MM.1S (cell line): Measurements from ENCODE around the gene BCAR1.

ENCODE experiments used
- DNase-seq: peaks from one replicate; pipeline ENCODE4 v3.0.0-alpha.2; 2015
- H2AFZ ChIP-seq: fragments of 300-600 bp; sonication (generic); 2 replicates; pipeline ENCODE4 v1.6.0; 2016; ENCODE audit warnings: antibody characterized with exemption, low read length
- H3F3A ChIP-seq: fragments of 300-600 bp; sonication (generic); 2 replicates; pipeline ENCODE4 v1.6.1; 2016; ENCODE audit warnings: mild to moderate bottlenecking, antibody characterized with exemption, low read length, moderate library complexity, mixed read lengths; ENCODE audit not compliant: insufficient read depth
- H3K27ac ChIP-seq: fragments of 300-600 bp; sonication (generic); 2 replicates; pipeline ENCODE4 v1.5.1; 2016; ENCODE audit warnings: mild to moderate bottlenecking, low read length
- H3K27me3 ChIP-seq: fragments of 300-600 bp; sonication (generic); replicated peaks from 2 replicates; pipeline ENCODE4 v1.6.0; 2016; ENCODE audit warnings: low read length; ENCODE audit not compliant: insufficient read depth
- H3K36me3 ChIP-seq: fragments of 300-600 bp; sonication (generic); replicated peaks from 2 replicates; pipeline ENCODE4 v1.6.1; 2016; ENCODE audit warnings: mild to moderate bottlenecking, low read length, mixed read lengths; ENCODE audit not compliant: insufficient read depth
- H3K4me1 ChIP-seq: fragments of 300-600 bp; sonication (generic); 2 replicates; pipeline ENCODE4 v1.6.1; 2016; ENCODE audit warnings: low read length, mixed read lengths
- H3K4me2 ChIP-seq: fragments of 300-600 bp; sonication (generic); 2 replicates; pipeline ENCODE4 v1.6.0; 2016; ENCODE audit warnings: low read depth, low read length
- H3K4me3 ChIP-seq: fragments of 300-600 bp; sonication (generic); 2 replicates; pipeline ENCODE4 v1.5.1; 2016; ENCODE audit warnings: low read length, mixed read lengths
- H3K79me2 ChIP-seq: fragments of 300-600 bp; sonication (generic); 2 replicates; pipeline ENCODE4 v1.6.1; 2016; ENCODE audit warnings: mixed run types, low read length, mixed read lengths
- H3K9ac ChIP-seq: fragments of 300-600 bp; sonication (generic); 2 replicates; pipeline ENCODE4 v1.6.1; 2016; ENCODE audit warnings: low read length, mixed read lengths
- H3K9me2 ChIP-seq: fragments of 300-600 bp; sonication (generic); replicated peaks from 2 replicates; pipeline ENCODE4 v1.6.1; 2016; ENCODE audit warnings: mild to moderate bottlenecking, low read length, mixed read lengths; ENCODE audit not compliant: insufficient read depth
- H3K9me3 ChIP-seq: fragments of 300-600 bp; sonication (generic); replicated peaks from 2 replicates; pipeline ENCODE4 v1.6.1; 2016; ENCODE audit warnings: mild to moderate bottlenecking, low read length, mixed read lengths; ENCODE audit not compliant: insufficient read depth
- H4K20me1 ChIP-seq: fragments of 300-600 bp; sonication (generic); 2 replicates; pipeline ENCODE4 v1.6.1; 2016; ENCODE audit warnings: mild to moderate bottlenecking, low read length, moderate library complexity, mixed read lengths; ENCODE audit not compliant: insufficient read depth
- CTCF ChIP-seq: fragments of 300-600 bp; sonication (generic); IDR thresholded peaks from 2 replicates; pipeline ENCODE4 v1.5.1; 2016; ENCODE audit warnings: antibody characterized with exemption, low read length, mixed read lengths
- EZH2 ChIP-seq: fragments of 300-600 bp; sonication (generic); optimal IDR thresholded peaks from 2 replicates; pipeline ENCODE3; 2017; ENCODE audit warnings: low read depth, mild to moderate bottlenecking, antibody characterized with exemption, low read length, mixed read lengths
- EZH2phosphoT487 ChIP-seq: fragments of 300-600 bp; sonication (generic); IDR thresholded peaks from 2 replicates; pipeline ENCODE4 v1.6.1; 2018; ENCODE audit warnings: antibody characterized with exemption, low read length

BCAR1 gene

DNA sequence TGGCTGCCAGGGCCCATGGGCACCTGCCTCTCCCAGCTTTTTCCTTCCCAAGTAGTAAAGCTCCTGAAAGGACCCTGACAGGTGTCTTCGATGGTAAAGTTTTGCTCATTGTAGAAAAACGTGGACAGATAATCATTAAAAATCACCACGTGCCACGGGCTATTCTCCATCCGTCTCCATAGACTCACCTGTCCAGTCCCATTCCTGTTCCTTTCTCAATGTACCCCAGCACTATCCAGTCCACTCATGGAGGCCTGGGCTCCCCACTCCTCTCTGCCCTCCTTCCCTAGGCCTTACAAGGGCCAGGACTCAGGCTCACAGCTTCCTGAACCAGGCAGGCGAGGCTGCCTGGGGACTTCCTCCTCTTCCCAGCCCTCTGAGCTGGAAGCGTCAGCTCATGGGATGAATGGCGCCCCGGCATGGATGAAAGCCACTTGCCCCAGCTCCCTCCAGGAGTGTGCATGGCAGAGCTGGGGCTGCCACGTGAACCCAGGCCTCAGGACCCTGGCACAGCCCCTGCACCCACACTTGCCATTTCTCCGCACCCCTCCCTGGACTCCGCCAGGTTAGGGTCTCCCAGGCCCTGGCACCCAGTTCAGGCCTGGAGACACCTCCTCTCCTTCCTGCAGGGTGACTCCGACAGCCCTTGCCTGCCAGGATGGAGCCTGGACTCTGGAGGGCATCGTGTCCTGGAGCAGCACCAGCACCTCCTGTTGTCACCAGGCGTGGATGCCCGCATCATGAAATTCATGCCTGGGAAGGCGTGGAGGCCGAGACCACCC, 23.9 kb downstream of the BCAR1 start:
- H3K9me2 ChIP-seq, result no peaks in the 10 kb centered on the region
- H3F3A ChIP-seq, result no peaks in the 10 kb centered on the region
- H3K4me3 ChIP-seq, result no peak overlapping the region
- no peak overlapping the region for H3K9ac ChIP-seq
- no peak overlapping the region for H3K4me2 ChIP-seq
- no peaks in the 10 kb centered on the region for H3K79me2 ChIP-seq
- no peaks in the 10 kb centered on the region; the same call in 1 of the 2 replicates for H3K27me3 ChIP-seq
- no peaks in the 10 kb centered on the region for H3K36me3 ChIP-seq
- H2AFZ ChIP-seq, result no peak overlapping the region
- TF ChIP-seq EZH2phosphoT487 (no peak), EZH2 (no peak), CTCF (no peak)
- H3K27ac ChIP-seq, result no peak overlapping the region
- H3K4me1 ChIP-seq, result no peaks in the 10 kb centered on the region
- DNase-seq, result no peak
- no peaks in the 10 kb centered on the region for H3K9me3 ChIP-seq
- H4K20me1 ChIP-seq, result no peaks in the 10 kb centered on the region

DNA sequence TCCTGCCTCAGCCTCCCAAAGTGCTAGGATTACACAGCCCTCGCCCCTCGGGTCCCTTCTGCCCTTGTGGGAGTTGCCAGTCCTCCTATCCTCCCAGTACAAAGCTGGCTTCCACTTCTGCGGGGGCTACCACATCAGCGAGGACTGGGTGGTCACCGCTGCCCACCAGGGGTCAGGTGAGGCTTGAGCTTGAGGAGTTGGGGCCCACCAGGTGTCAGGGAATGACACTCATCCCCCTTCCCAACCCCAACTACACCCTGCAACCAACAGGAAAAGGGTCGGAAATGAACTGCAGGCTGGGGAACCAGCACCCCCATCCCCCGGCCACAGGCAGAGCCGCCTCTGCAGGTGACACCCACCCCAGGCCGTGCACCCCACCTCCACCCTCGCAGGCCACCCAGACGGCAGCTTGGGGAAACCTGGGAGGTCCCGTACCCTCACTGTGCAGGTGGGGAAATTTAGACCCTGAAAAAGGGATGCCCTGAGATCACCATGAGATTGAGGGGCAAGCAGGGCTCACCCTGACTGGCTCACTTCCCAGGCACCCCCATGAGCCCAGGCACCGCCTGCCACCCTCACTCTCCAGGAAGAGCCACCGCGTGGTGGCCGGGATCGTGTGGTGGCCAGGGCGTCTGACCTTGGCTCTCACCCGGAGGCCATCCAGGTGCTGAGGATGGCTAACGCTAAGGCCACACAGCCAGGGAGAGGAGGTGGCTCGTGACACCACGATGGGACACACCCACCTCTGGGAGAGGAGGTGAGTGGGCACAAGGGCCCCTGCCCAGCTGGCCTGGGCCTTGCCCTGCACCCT, 24.7 kb downstream of the BCAR1 start:
- no peaks in the 10 kb centered on the region for H4K20me1 ChIP-seq
- no peak for TF ChIP-seq CTCF
- no peak for TF ChIP-seq EZH2
- no peak for TF ChIP-seq EZH2phosphoT487
- H3K79me2 ChIP-seq, result no peaks in the 10 kb centered on the region
- no peak overlapping the region for H2AFZ ChIP-seq
- no peak overlapping the region for H3K4me2 ChIP-seq
- no peaks in the 10 kb centered on the region for H3K36me3 ChIP-seq
- no peak overlapping the region for H3K9ac ChIP-seq
- H3K9me2 ChIP-seq, result no peaks in the 10 kb centered on the region
- DNase-seq, result no peak
- H3K27me3 ChIP-seq, result no peaks in the 10 kb centered on the region; the same call in 1 of the 2 replicates
- H3K4me3 ChIP-seq, result no peak overlapping the region
- H3K27ac ChIP-seq, result no peak overlapping the region
- H3F3A ChIP-seq, result no peaks in the 10 kb centered on the region
- H3K9me3 ChIP-seq, result no peaks in the 10 kb centered on the region
- H3K4me1 ChIP-seq, result no peaks in the 10 kb centered on the region

- Histone ChIP-seq H3K9me2 (no peaks in the 10 kb centered on the region), H3K27ac (no peak overlapping the region), H3K27me3 (no peaks in the 10 kb centered on the region; the same call in 1 of the 2 replicates), H3K36me3 (no peaks in the 10 kb centered on the region), H4K20me1 (no peaks in the 10 kb centered on the region), H3K9ac (no peak overlapping the region), H3K4me2 (no peak overlapping the region), H3K9me3 (no peaks in the 10 kb centered on the region), H3K4me3 (no peak overlapping the region), H3K79me2 (no peaks in the 10 kb centered on the region), H3F3A (no peaks in the 10 kb centered on the region), H3K4me1 (no peaks in the 10 kb centered on the region), H2AFZ (no peak overlapping the region)
- DNase-seq, result no peak
- TF ChIP-seq EZH2 (no peak), CTCF (no peak), EZH2phosphoT487 (no peak)
Observed at GRCh38 chr16:75225678-75226515, 25.5 kb downstream of the BCAR1 start.
